Measurements from ENCODE around the gene BNIP1.

Gene BNIP1

DNA sequence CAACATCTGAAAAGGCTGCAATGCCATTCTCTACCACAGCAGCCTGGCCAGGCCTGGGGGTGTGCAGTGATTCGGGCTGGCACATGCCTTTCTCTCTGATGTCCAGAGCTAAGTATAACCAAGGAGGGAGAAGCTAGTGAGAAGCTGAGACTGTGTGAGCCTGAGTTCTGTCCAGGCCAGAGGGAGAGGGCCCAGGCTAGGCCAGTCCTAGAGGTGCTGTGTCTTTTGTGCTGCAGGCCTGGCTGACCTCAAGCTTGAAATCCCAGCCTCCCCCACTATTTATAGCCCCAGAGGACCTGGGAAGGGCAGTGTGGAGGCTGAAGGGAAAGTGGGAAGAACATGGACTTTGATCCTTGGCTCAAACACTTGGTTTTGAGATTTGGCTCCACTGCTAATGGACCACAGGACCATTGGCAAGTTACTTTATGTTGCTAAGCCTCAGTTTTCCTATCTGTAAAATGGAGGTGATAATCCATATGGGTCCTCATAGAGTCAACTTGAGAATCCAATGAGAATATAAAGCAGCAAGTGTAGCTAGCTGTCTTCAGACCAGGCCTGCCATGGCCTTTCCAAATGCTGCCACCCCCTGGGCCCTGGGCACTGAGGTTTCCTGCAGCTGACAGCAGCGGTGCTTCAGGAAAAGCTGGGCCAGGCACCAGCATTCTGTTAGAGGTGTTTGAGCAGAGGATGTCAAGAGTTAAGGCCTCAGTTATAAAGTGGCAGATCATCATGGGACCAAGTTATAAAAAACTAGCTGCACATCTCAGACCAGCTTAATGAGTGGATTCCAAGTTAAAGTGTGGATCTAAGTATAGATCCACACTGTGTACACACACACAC, 21.1 kb downstream of the BNIP1 start:
- no peak for DNase-seq (ENCODE audit: low read depth in 2 of 2)

- DNase-seq (ENCODE audit: low read depth in 2 of 2): no peak
Measured at GRCh38 chr5:173172166-173172565, 27.8 kb downstream of the BNIP1 start.

DNA sequence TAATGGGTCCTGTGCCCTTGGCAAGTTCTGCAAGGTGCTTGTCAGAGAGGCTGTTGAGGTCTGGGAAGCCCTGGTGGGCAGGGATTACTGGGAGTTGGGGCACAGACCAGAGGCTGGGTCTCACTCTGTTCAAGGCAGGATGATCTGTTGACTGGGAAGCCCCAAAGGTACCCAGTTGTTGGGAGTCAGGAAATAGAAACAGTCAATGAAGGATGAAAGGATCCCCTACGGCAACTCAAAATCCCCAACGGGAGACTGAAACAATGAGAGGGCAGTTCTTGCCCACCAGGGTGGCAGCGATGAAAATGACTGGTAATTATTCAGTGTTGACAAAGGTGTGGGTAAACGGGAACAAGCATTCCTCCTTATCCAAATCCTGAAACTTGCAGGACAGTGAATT, 31.2 kb downstream of the BNIP1 start:
- DNase-seq (ENCODE audit: low read depth in 2 of 2): no peak

DNA sequence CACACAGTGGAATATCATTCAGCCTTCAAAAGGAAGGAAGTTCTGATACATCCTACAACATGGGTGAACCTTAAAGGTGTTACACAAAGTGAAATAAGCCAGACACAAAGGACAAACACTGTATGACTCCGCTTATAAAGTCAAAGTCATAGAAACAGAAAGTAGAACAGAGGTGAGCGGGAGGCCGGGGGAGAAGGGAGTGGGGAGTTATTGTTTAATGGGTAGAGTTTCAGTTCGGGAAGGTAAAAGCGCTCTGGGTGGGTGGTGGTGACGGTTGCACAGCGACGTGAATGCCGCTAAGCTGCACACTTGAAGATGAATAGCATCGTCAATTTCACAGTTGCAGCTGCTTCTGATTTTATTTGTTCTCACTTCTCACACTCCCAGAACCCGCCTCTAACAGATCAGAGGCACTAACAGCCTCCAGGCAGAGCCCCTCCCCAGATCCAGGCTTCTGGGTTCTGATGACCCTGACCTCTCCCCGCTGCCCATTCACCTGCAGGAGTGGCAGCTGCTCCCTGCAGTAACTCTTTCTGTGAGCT, 34.1 kb downstream of the BNIP1 start:
- no peak for DNase-seq (ENCODE audit: low read depth in 2 of 2)

GRCh38 chr5:173180331-173180730, 36.0 kb downstream of the BNIP1 start:
- no peak for DNase-seq (ENCODE audit: low read depth in 2 of 2)

DNA sequence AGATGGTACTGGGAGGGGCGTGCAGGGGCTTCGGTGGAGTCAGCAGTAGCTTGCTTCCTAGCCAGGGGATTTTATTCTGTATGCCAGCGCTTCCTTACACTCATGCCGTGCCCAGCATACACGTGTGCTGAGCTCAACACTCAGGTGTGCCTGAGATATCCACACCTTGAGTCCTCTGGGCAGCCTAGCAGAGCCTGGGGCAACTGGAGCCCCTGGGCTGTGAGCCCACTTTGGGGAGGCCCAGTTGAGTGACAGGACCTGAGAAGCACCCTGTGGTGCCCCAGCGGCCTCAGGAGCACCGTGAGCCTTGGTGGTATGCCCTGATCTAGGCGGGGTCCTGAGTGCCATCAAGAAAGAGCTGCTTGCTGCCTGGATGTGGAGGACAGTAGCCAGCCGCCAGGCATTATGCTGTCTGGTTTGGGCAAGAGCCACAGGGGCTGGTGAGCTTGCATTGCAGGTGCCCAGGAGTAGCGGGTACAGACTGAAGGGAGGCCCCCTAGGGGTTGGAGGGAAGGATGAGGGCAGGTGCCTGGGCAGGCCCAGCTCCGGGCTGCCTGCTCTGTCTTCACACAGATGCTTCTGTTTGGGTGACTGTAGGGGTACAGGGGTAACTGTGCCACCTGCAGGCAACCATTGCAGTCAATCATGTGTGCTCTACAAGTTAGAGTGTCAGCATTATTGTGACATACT, 42.9 kb downstream of the BNIP1 start:
- no peak for DNase-seq (ENCODE audit: low read depth in 2 of 2)

DNA sequence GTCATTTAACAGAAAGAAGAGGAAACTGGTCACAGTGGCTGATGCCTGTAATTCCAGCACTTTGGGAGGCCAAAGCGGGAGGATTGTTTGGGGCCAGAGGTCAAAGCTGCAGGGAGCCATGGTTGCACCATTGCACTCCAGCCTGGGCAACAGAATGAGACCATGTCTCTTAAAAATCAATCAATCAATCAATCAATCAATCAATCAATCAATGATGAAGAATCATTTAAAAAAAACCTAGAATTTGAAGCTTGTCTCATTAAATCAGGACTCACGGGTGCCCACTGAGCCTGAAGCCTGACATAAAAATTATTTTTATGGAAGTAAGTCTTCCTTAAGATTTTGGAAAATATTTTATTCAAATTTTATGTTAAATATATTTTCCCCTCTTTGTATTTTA, 43.9 kb downstream of the BNIP1 start:
- DNase-seq (ENCODE audit: low read depth in 2 of 2): no peak

DNA sequence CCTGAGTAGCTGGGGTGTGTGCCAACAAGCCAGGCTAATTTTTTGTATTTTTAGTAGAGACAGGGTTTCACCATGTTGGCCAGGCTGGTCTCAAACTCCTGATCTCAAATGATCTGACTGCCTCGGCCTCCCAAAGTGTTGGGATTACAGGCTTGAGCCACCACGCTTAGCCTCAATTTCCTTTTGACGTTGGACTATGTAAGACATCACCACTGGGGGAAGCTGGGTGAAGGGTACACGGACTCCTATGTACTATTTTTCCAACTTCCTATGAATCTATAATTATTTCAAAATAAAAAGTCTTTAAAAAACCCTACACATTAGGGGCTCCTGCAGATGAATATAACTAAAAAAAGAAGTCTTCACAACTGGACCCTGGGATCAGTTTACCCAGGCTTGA, 46.7 kb downstream of the BNIP1 start:
- DNase-seq (ENCODE audit: low read depth in 2 of 2): no peak

DNA sequence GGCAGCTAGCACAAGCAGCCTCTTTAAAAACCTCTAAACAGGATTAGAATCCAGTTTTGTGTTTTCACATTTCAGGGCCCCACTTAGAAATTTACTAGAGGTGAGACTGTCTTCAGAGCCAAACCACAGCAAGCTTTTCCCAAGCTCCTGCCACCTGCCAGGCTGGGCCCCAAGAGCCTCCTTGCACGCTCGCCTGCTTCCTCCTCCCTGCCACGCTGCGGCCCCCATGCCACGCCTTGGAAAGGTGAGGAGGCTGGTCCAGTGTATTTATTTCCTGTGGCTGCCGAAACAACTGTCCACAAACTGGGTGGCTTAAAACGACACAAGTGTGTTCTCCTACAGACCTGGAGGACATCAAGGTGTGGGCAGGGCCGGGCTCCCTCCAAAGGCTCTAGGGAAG, 47.2 kb downstream of the BNIP1 start:
- no peak for DNase-seq (ENCODE audit: low read depth in 2 of 2)

- no peak for DNase-seq (ENCODE audit: low read depth in 2 of 2)
Measured at GRCh38 chr5:173192561-173192960, 48.2 kb downstream of the BNIP1 start.

DNA sequence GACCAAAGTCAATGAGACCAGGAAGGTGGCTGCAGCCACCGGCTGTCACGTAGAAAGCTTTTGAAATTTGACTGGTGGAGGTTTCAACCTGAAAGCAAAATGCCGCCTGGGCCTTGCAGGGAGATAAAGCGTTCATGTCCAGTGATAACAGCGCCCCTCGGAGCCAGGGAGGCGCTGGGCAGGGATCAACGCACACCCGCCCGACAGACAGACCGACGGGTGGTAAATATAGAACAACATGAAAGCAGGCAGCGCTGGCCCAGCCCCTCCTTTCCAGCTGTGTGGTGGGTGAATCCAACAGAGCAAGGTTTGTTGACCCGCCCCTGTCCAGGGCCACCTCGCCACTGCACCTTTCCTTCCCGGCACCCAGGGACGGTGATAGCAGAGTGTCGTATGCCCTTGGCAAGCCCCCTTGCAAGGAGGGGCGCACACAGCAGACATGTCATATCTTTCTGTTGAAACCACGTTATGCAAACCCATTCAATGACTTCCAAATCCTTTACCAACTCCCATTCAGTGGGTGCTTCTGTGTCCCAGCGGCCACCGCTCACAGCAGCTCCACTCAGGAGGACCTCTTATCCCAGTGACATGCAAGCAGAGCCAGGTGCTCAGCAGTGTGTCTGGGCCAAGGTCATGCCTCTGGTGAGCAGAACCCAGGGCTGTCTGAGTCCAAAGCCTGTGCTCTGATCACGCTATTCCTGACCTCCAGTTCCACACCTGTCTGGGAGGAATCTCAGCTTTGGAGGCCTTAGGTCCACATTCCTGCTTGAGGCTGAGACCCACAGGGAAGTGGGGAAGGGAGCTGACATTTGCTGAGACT, 52.0 kb downstream of the BNIP1 start:
- DNase-seq (ENCODE audit: low read depth in 2 of 2): no peak

DNA sequence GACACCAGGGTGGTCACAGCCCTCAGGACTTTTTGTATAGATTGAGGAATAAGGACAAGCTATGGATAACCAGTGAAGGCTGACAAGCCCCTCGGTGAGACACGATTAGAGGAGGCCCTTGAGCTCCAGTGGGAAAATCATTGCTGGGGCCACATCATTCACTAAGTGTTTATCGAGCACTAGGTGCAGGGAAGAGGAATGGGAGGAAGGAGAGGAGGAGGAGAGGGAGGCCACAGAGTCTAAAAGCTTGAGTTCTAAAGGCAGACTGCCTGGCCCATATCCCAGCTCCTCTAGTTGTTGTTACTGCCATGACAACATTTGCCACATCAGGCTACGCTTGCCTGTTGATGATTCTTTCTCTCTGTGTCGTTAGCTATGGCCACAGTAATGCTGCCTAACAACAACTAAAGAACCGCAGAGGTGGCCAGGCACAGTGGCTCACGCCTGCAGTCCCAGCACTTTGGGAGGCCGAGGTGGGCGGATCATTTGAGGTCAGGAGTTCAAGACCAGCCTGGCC, 53.1 kb downstream of the BNIP1 start:
- no peak for DNase-seq (ENCODE audit: low read depth in 2 of 2)

DNA sequence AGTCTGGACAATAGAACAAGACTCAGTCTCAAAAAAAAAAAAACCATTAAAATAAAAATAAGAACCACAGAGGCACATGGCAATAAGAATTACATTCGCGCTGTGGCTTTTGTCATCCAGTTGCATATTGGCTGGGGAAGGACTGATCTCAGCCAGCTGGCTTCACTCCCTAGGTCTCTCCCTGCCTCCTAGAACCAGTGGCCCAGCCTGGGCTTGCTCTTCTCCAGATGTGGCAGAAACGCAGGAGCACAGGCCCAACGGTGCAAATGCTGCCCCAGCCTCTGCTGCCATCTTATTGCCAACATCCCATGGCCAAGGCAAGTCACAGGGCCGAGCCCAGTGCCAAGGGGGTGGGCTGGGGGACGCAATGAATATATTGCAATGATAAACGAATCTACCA, 53.7 kb downstream of the BNIP1 start:
- DNase-seq (ENCODE audit: low read depth in 2 of 2): no peak

GRCh38 chr5:173200356-173200755, 56.0 kb downstream of the BNIP1 start:
- DNase-seq (ENCODE audit: low read depth in 2 of 2): no peak

DNA sequence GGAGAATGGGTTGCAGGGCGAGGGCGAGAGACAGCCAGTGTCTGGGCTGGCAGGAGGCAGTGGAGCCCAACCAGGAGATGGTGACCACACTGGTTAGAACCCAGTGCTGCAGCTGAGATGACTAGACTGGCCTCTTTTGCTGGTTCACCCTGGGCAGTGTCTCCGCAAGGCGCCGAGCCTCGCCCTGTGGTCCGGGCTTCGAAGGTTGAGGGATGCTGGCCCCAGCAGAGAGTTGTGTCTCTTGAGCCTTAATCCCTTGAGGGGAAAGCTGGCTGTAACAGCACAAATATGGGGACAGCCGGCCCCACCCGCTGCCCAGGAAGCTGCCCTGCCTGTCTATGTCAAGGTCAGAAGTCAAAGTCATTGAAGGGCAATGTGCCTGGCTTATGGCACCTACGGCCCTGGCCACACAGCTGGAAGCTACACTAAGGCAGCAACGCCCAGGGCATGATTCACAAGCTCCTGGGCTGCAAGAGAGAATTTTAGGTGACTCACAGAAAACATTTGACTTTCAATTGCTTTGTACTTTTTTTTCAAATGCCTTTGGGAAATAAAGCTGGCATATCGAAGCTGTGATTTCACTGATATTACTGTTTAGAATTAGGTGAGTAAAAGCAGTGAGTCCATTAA, 57.4 kb downstream of the BNIP1 start:
- no peak for DNase-seq (ENCODE audit: low read depth in 2 of 2)

GRCh38 chr5:173202266-173202875, 58.0 kb downstream of the BNIP1 start:
- no peak for DNase-seq (ENCODE audit: low read depth in 2 of 2)

GRCh38 chr5:173204185-173204979, 60.1 kb downstream of the BNIP1 start:
- no peak for DNase-seq (ENCODE audit: low read depth in 2 of 2)

GRCh38 chr5:173205916-173206315, 61.6 kb downstream of the BNIP1 start:
- DNase-seq (ENCODE audit: low read depth in 2 of 2): no peak

DNA sequence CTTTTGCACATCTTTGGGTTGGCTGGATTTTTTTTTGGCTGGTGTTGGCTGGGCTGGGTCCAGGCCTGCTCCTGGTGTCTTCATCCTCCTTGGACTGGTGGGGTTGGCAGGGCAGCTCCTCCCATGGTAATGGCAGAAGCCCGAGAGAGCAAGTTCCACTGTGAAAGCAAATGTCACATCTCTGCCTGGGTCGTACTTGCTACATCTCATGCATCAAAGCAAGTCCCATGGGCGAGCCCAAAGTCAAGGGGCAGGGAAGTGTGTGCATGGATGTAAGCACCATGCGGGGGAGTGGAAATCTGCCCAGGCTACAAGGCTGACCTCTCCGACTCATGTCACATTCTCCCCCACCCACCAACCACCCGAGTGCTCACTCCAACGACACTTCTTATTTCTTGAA, 64.0 kb downstream of the BNIP1 start:
- DNase-seq (ENCODE audit: low read depth in 2 of 2): no peak

- DNase-seq (ENCODE audit: low read depth in 2 of 2): no peak
Measured at GRCh38 chr5:173210877-173211276, 66.5 kb downstream of the BNIP1 start.
